Prostate gland (tissue), 2 donors: ENCODE data around the gene CNFN. TPM values are rescaled to one million over a fixed set of nuclear protein-coding genes. Genes with fewer than 3 reads are reported as not detected.

Experiments
- DNase-seq: peaks from one replicate; pipeline ENCODE4 v3.0.0-alpha.2; 2019; ENCODE audit warnings: low spot score
- H3K27ac ChIP-seq, 2 donors: fragments of 200-600 bp; sonication (generic); 2 replicates each; pipeline ENCODE4 v1.5.1; 2017 to 2019
- H3K27me3 ChIP-seq: fragments of 200-600 bp; sonication (generic); replicated peaks from 2 replicates; pipeline ENCODE4 v1.5.1; 2019; ENCODE audit not compliant: insufficient read depth
- H3K36me3 ChIP-seq, 2 donors: fragments of 200-600 bp; sonication (generic); 1 replicate in 1 of 2; 2 replicates in 1 of 2; pipeline versions ENCODE4 v1.5.1 to v1.8.1; 2017 to 2019
- H3K4me1 ChIP-seq: fragments of 200-600 bp; sonication (generic); replicated peaks from 2 replicates; pipeline ENCODE4 v1.5.1; 2019
- H3K4me3 ChIP-seq, 2 donors: fragments of 200-600 bp; sonication (generic); 2 replicates each; pipeline ENCODE4 v1.5.1; 2017 to 2019
- H3K9me3 ChIP-seq: fragments of 200-600 bp; sonication (generic); 2 replicates; pipeline ENCODE4 v1.5.1; 2017
- POLR2A ChIP-seq: fragments of 450-650 bp; IDR thresholded peaks from one replicate; pipeline ENCODE4 v1.6.1; 2016; ENCODE audit warnings: antibody characterized with exemption, mild to moderate bottlenecking
- POLR2AphosphoS5 ChIP-seq: sonication (generic); formaldehyde crosslinking; IDR thresholded peaks from one replicate; pipeline ENCODE4 v1.6.1; 2017; ENCODE audit warnings: antibody characterized with exemption
- WGBS: methylation state at CpG from one replicate; pipeline ENCODE4 v1.1.5; 2018; 5-methylcytosine and 5-hydroxymethylcytosine counted together
- intact Hi-C: fragments of 100-400 bp; cut with DNase I; formaldehyde crosslinking; loops from one replicate; pipeline ENCODE4 v1.14.2; 2022
- total RNA-seq, 2 donors: library from RNA; depleted of rRNA; stranded (reverse); fragments of >200 nt; gene quantifications; one replicate each; pipeline ENCODE4 v1.1.0, GENCODE V29; 2016
- TF ChIP-seq, protein P1 (sequence below), 4 experiments: fragments of 200-600 bp in 2 of 4; fragments of 450-650 bp in 2 of 4; sonication (generic) in 2 of 4; IDR thresholded peaks; 1 replicate in 3 of 4; 2 replicates in 1 of 4; pipeline ENCODE4 v1.5.1; 2016 to 2019; ENCODE audit warnings: antibody characterized with exemption in 4 of 4, mild to moderate bottlenecking in 2 of 4, moderate library complexity in 2 of 4

The CNFN gene
- total RNA-seq, 2 donors from 2014 or later: 3.4 to 9.4 TPM

DNA sequence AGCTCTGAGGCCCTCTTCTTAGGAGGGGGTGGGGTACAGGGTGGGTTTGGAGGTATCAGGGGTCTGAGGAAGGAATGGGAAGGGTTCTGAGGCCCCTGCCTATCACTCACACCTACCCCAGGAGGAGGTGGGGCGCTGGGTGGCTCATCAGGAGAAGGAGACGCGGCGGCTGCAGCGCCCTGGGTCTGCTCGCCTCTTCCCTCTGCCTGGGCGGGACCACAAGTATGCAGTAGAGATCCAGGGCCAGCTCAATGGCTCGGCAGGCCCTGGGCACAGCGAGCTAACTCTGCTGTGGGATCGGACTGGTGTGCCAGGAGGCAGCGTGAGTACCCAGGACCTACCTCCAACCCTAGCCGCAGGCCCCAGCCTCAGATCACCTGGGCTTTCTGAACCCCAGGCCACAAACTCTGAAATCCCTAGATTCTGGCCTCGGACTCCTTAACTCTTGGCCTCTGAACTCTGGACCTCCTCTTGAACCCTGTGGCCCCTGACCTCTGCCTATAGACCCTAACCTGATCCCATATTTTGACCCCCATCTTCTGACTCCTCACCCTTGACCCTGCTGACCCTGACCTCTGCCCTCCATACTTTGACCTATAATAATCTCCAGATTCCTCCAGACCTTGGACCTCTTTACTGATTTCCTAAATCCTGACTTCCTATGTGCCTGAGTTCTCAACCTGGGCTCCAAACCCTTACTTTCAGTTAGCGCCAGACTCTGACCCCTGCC is 40.6 kb downstream of the CNFN start:
- Histone ChIP-seq H3K27ac (no peak overlapping the region), H3K4me3 (no peak overlapping the region), H3K27me3 (no peaks in the 10 kb centered on the region), H3K36me3 (peaks cover 0 to 4% of the 10 kb centered on the region in 2 donors), H3K4me1 (no peaks in the 10 kb centered on the region), H3K9me3 (no peaks in the 10 kb centered on the region)
- WGBS: 89% methylated on average over 14 of the region's 14 CpGs
- intact Hi-C loops: no loop called here
- no peak for DNase-seq
- no peak for TF ChIP-seq POLR2A
- TF ChIP-seq POLR2AphosphoS5: no peak
- TF ChIP-seq, protein P1, sequence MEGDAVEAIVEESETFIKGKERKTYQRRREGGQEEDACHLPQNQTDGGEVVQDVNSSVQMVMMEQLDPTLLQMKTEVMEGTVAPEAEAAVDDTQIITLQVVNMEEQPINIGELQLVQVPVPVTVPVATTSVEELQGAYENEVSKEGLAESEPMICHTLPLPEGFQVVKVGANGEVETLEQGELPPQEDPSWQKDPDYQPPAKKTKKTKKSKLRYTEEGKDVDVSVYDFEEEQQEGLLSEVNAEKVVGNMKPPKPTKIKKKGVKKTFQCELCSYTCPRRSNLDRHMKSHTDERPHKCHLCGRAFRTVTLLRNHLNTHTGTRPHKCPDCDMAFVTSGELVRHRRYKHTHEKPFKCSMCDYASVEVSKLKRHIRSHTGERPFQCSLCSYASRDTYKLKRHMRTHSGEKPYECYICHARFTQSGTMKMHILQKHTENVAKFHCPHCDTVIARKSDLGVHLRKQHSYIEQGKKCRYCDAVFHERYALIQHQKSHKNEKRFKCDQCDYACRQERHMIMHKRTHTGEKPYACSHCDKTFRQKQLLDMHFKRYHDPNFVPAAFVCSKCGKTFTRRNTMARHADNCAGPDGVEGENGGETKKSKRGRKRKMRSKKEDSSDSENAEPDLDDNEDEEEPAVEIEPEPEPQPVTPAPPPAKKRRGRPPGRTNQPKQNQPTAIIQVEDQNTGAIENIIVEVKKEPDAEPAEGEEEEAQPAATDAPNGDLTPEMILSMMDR (IDR thresholded peaks at IDR 0.05): no peak

DNA sequence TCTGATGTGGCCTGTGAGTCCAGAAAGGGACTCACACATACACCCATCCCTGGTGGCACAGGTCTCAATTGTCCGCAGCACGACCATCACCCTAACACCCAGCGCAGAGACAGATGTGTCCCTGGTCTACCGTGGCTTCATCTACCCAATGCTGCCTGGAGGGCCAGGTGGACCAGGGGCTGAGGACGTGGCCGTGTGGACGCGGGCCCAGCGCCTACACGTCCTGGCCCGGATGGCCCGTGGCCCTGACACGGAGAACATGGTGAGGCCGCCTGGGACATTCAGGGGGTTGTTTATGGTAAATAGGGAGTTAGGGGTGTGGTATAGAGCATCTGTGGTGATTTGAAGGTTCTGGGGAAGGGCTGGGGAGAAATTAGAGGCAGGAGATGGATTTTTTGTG is 41.9 kb downstream of the CNFN start:
- no peaks in the 10 kb centered on the region for H3K9me3 ChIP-seq
- peaks cover 0 to 4% of the 10 kb centered on the region in 2 donors for H3K36me3 ChIP-seq
- TF ChIP-seq POLR2AphosphoS5 (no peak), POLR2A (no peak)
- TF ChIP-seq, protein P1 (IDR thresholded peaks at IDR 0.05): no peak
- WGBS: 94% methylated on average over 14 of the region's 14 CpGs
- H3K4me1 ChIP-seq: no peaks in the 10 kb centered on the region
- intact Hi-C loops: no loop called here
- DNase-seq: no peak
- no peak overlapping the region for H3K4me3 ChIP-seq
- no peak overlapping the region for H3K27ac ChIP-seq
- no peaks in the 10 kb centered on the region for H3K27me3 ChIP-seq

DNA sequence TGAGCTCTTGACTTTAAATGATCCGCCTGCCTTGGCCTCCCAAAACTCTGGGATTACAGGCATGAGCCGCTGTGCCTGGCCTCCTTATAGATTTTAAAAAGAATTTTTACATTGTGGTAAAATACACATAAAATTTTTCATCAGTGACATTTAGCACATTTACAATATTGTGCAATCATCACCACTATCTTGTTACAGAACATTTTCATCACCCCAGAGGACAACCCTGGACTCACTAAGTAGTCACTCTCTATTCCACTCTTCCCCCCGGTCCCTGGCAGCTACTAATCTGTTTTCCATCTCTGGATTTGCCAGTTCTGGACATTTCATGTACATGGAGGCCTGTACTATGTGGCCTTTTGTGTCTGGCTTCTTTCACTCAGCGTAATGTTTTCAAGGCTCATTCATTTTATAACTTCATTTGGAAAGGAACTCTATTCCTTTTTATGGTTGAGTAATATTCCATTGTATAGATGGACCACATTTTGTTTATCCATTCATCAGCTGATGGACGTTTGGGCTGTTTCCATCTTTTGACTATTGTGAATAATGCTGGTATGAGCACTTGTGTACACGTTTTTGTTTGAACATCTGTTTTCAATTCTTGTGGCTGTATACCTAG is 44.8 kb downstream of the CNFN start:
- no peak for TF ChIP-seq POLR2AphosphoS5
- TF ChIP-seq POLR2A: no peak
- TF ChIP-seq, protein P1 (IDR thresholded peaks at IDR 0.05): no peak
- Histone ChIP-seq H3K4me3 (no peak overlapping the region), H3K9me3 (no peaks in the 10 kb centered on the region), H3K4me1 (no peaks in the 10 kb centered on the region), H3K27me3 (no peaks in the 10 kb centered on the region), H3K36me3 (peaks cover 0 to 4% of the 10 kb centered on the region in 2 donors), H3K27ac (no peak overlapping the region)
- no peak for DNase-seq
- intact Hi-C loops: no loop called here
- WGBS: 83% methylated on average over 6 of the region's 6 CpGs

GRCh38 chr19:42344336-42344893 is 45.7 kb downstream of the CNFN start:
- no peak overlapping the region for H3K4me3 ChIP-seq
- TF ChIP-seq, protein P1 (IDR thresholded peaks at IDR 0.05): no peak
- TF ChIP-seq POLR2AphosphoS5 (no peak), POLR2A (no peak)
- no peak overlapping the region for H3K27ac ChIP-seq
- intact Hi-C loops: no loop called here
- H3K4me1 ChIP-seq: no peaks in the 10 kb centered on the region
- H3K27me3 ChIP-seq: no peaks in the 10 kb centered on the region
- no peak for DNase-seq
- WGBS: 85% methylated on average over 18 of the region's 18 CpGs
- H3K9me3 ChIP-seq: no peaks in the 10 kb centered on the region
- H3K36me3 ChIP-seq: peaks cover 0 to 4% of the 10 kb centered on the region in 2 donors
